GM12878 (cell line): Measurements from ENCODE around the gene SLC25A26. TPM values are rescaled to one million over a fixed set of nuclear protein-coding genes. Genes with fewer than 3 reads are reported as not detected.

ENCODE experiments used
- ATAC-seq: fragments of 200-7000 bp; cut with Tn5 transposase; 3 replicates; pipeline ENCODE4 v1.9.1; 2020; ENCODE audit warnings: mild to moderate bottlenecking, moderate library complexity
- BruUV-seq: library from RNA; stranded (reverse); fragments of 400-500 nt; replicated peaks from 2 replicates; lab custom pipeline; 2021; lab: Mats Ljungman, UMichigan
- CTCF ChIA-PET: fragments of 300-600 bp; sonication (Branson Sonifier 250); formaldehyde crosslinking; extraction: SDS; loops from one replicate; lab custom pipeline; 2021; ENCODE audit warnings: inconsistent platforms; lab: Yijun Ruan, JAX
- POLR2A ChIA-PET: fragments of 350-600 bp; formaldehyde crosslinking; extraction: SDS; loops from one replicate; lab custom pipeline; 2021; ENCODE audit warnings: inconsistent platforms; lab: Charles Lee
- RAD21 ChIA-PET: fragments of 300-600 bp; sonication (Branson Sonifier 250); formaldehyde crosslinking; loops from one replicate; lab custom pipeline; 2023; ENCODE audit warnings: antibody characterized with exemption; ENCODE audit not compliant: unreplicated experiment; lab: Charles Lee
- SMC1A ChIA-PET: fragments of 300-600 bp; sonication (Branson Sonifier 250); formaldehyde crosslinking; loops from one replicate; lab custom pipeline; 2023; ENCODE audit not compliant: unreplicated experiment, uncharacterized antibody; lab: Charles Lee
- DNase-seq: peaks from one replicate; pipeline ENCODE4 v3.0.0-alpha.2; 2011; ENCODE audit warnings: low read depth, low spot score
- FAIRE-seq: peaks from 3 replicates; lab custom pipeline; 2011; peaks lifted over from hg19 to GRCh38; lab: Jason Lieb, UNC
- H2AFZ ChIP-seq: 2 replicates; pipeline ENCODE4 v1.6.0; 2011; ENCODE audit warnings: low read depth, low read length, control low read depth; ENCODE audit not compliant: control insufficient read depth
- H3K27ac ChIP-seq: 2 replicates; pipeline ENCODE4 v1.5.1; 2011; ENCODE audit warnings: control low read depth; ENCODE audit not compliant: control insufficient read depth, insufficient read depth
- H3K27me3 ChIP-seq, 2 experiments: replicated peaks in 1 of 2; 2 replicates each; pipeline versions ENCODE4 v1.6.0 to v1.6.1; 2011; ENCODE audit warnings: low read length in 1 of 2; ENCODE audit not compliant: control insufficient read depth in 2 of 2, insufficient read depth in 2 of 2
- H3K36me3 ChIP-seq, 2 experiments: 2 replicates each; pipeline ENCODE4 v1.5.1; 2011; ENCODE audit warnings: low read length in 1 of 2; ENCODE audit not compliant: control insufficient read depth in 2 of 2, insufficient read depth in 2 of 2
- H3K4me1 ChIP-seq: 2 replicates; pipeline ENCODE4 v1.6.1; 2011; ENCODE audit warnings: mild to moderate bottlenecking, low read length, moderate library complexity, mixed read lengths; ENCODE audit not compliant: control insufficient read depth, insufficient read depth
- H3K4me2 ChIP-seq: 2 replicates; pipeline ENCODE4 v1.6.0; 2011; ENCODE audit warnings: control low read depth; ENCODE audit not compliant: control insufficient read depth, insufficient read depth
- H3K4me3 ChIP-seq: fragments of 200-600 bp; sonication (generic); 2 replicates; pipeline ENCODE4 v1.5.1; 2016
- H3K79me2 ChIP-seq: 2 replicates; pipeline ENCODE4 v1.6.0; 2011; ENCODE audit warnings: low read length; ENCODE audit not compliant: control insufficient read depth, insufficient read depth
- H3K9ac ChIP-seq: 2 replicates; pipeline ENCODE4 v1.8.0; 2011; ENCODE audit warnings: low read length, control low read depth, mixed read lengths; ENCODE audit not compliant: control insufficient read depth, insufficient read depth
- H3K9me3 ChIP-seq: replicated peaks from 3 replicates; pipeline ENCODE4 v1.5.1; 2011; ENCODE audit warnings: mild to moderate bottlenecking, low read length; ENCODE audit not compliant: control insufficient read depth, insufficient read depth
- H4K20me1 ChIP-seq: 2 replicates; pipeline ENCODE4 v1.6.0; 2011; ENCODE audit not compliant: control insufficient read depth, insufficient read depth
- BRCA1 ChIP-seq: IDR thresholded peaks from 2 replicates; pipeline ENCODE4 v1.6.1; 2011; ENCODE audit warnings: low read depth, low read length, improper control_type of control experiment
- CUX1 ChIP-seq: IDR thresholded peaks from 2 replicates; pipeline ENCODE4 v1.6.1; 2012; ENCODE audit warnings: improper control_type of control experiment, low read depth, low read length; ENCODE audit not compliant: insufficient replicate concordance
- HDAC6 ChIP-seq: fragments of 200-600 bp; sonication (generic); IDR thresholded peaks from one replicate; pipeline ENCODE4 v1.8.0; 2017; ENCODE audit warnings: antibody characterized with exemption; ENCODE audit not compliant: unreplicated experiment
- HSF1 ChIP-seq: fragments of 150-350 bp; IDR thresholded peaks from 2 replicates; pipeline ENCODE4 v1.6.1; 2014; ENCODE audit warnings: mild to moderate bottlenecking, low read depth, low read length
- JUND ChIP-seq: IDR thresholded peaks from 2 replicates; pipeline ENCODE4 v1.6.1; 2012; ENCODE audit warnings: low read depth, mild to moderate bottlenecking, low read length, improper control_type of control experiment, moderate library complexity
- MLLT1 ChIP-seq: fragments of 450-650 bp; IDR thresholded peaks from 2 replicates; pipeline ENCODE4 v1.6.1; 2016; ENCODE audit warnings: mild to moderate bottlenecking
- PML ChIP-seq: IDR thresholded peaks from 2 replicates; pipeline ENCODE4 v1.6.1; 2012; ENCODE audit warnings: low read length, inconsistent platforms
- POU2F2 ChIP-seq: IDR thresholded peaks from 3 replicates; pipeline ENCODE4 v1.6.1; 2011; ENCODE audit warnings: low read depth, mild to moderate bottlenecking, low read length, borderline replicate concordance
- RAD51 ChIP-seq: fragments of 450-650 bp; IDR thresholded peaks from 2 replicates; pipeline ENCODE4 v1.6.1; 2016; ENCODE audit warnings: moderate library complexity, mild to moderate bottlenecking, inconsistent platforms
- SIX5 ChIP-seq: IDR thresholded peaks from 2 replicates; pipeline ENCODE4 v1.6.1; 2011; ENCODE audit warnings: mild to moderate bottlenecking, low read depth, low read length, moderate library complexity; ENCODE audit not compliant: severe bottlenecking
- ZNF207 ChIP-seq: fragments of 450-650 bp; IDR thresholded peaks from 2 replicates; pipeline ENCODE4 v1.6.1; 2014; ENCODE audit warnings: antibody characterized with exemption, mild to moderate bottlenecking, borderline replicate concordance
- ZNF622 ChIP-seq: fragments of 450-650 bp; IDR thresholded peaks from 2 replicates; pipeline ENCODE4 v1.6.1; 2017; ENCODE audit warnings: mild to moderate bottlenecking, inconsistent platforms
- WGBS: methylation state at CpG from one replicate; pipeline ENCODE4 v1.1.6; 2016; ENCODE audit warnings: low lambda C conversion rate; ENCODE audit not compliant: insufficient replicate concordance, insufficient coverage; ENCODE audit errors: missing lambda C conversion rate; 5-methylcytosine and 5-hydroxymethylcytosine counted together
- in situ Hi-C: fragments of 300-500 bp; cut with MboI; formaldehyde crosslinking; loops from 9 replicates; pipeline ENCODE4 v1.14.3; 2018; ENCODE audit warnings: mixed read lengths
- intact Hi-C: fragments of 100-400 bp; cut with micrococcal nuclease; formaldehyde crosslinking; loops from one replicate; pipeline ENCODE4 v1.14.2; 2022; ENCODE audit not compliant: unreplicated experiment
- polyA plus RNA-seq, 11 experiments: library from polyadenylated mRNA; depleted of rRNA in 4 of 11; unstranded in 6 of 11; stranded (reverse) in 5 of 11; fragments of >200 nt; fragmentation: Nextera tagmentation in 4 of 11; fragmentation: Illumina TruSeq in 1 of 11; extraction: Ambion mirVana in 4 of 11; extraction: Trizol in 1 of 11; gene quantifications; 1 replicate in 1 of 11; 2 replicates in 10 of 11; pipeline versions ENCODE4 v1.2.1 to v1.2.3, GENCODE V29; 2011 to 2016; ENCODE audit warnings: inconsistent platforms in 2 of 11, missing spikeins in 2 of 11, low read depth in 1 of 11
- total RNA-seq, 4 experiments: library from RNA; depleted of rRNA in 3 of 4; stranded (reverse); fragments of >200 nt in 3 of 4; fragmentation: Illumina TruSeq in 1 of 4; extraction: Trizol in 1 of 4; gene quantifications; 2 replicates each; pipeline versions ENCODE4 v1.2.1 to v1.2.3, GENCODE V29; 2013 to 2021

The SLC25A26 gene
- total and polyA plus RNA-seq, 10 of the 15 experiments (the other 5 are each of a cell fraction or from before 2014, with no cell fraction given), result 14.6 to 49.7 (median 24.9) TPM

GRCh38 chr3:66363148-66363547 lies 142.3 kb downstream of the SLC25A26 start (continued):
- TF ChIP-seq SIX5, result no peak
- TF ChIP-seq RAD51, result no peak
- TF ChIP-seq HDAC6, result no peak
- TF ChIP-seq, all 136 proteins: peak for 0

- no peaks in the 10 kb centered on the region for H3K79me2 ChIP-seq
- H3K4me3 ChIP-seq, result no peak overlapping the region
- H2AFZ ChIP-seq, result no peak overlapping the region
- H3K9ac ChIP-seq, result no peak overlapping the region
- no peak for FAIRE-seq
- no peaks in the 10 kb centered on the region for H4K20me1 ChIP-seq
- H3K36me3 ChIP-seq, result no peaks in the 10 kb centered on the region
- POLR2A ChIA-PET, result no interaction called here
- no peaks in the 10 kb centered on the region for H3K4me1 ChIP-seq
- ATAC-seq, result no peak
- no peaks in the 10 kb centered on the region for H3K9me3 ChIP-seq
- H3K27ac ChIP-seq, result no peak overlapping the region
- in situ Hi-C loops, result no loop called here
- TF ChIP-seq ZNF207 (no peak), JUND (no peak), ZNF622 (no peak), HSF1 (no peak), POU2F2 (no peak), BRCA1 (no peak), CUX1 (no peak), PML (no peak), MLLT1 (no peak)
- SMC1A ChIA-PET, result no interaction called here
- DNase-seq, result no peak
- CTCF ChIA-PET, result interaction anchor here (0.6 kb wide), 1 partner anchor 8 kb away, joined by 5 read pairs; no protein-coding TSS in a partner anchor
- no peak overlapping the region for H3K4me2 ChIP-seq
- RAD21 ChIA-PET, result no interaction called here
- no TSS peak for BruUV-seq
- intact Hi-C loops, result no loop called here
- no peaks in the 10 kb centered on the region for H3K27me3 ChIP-seq
- 95% methylated on average over 5 of the region's 5 CpGs for WGBS
Measured at GRCh38 chr3:66365080-66365479, 144.3 kb downstream of the SLC25A26 start.
